ENCODE results near the gene PTPRN2. TPM values are rescaled to one million over a fixed set of nuclear protein-coding genes. Genes with fewer than 3 reads are reported as not detected.

PTPRN2 gene
- total RNA-seq, 1 experiment from 2014 or later = 2.1 TPM

- TF ChIP-seq, protein P1, sequence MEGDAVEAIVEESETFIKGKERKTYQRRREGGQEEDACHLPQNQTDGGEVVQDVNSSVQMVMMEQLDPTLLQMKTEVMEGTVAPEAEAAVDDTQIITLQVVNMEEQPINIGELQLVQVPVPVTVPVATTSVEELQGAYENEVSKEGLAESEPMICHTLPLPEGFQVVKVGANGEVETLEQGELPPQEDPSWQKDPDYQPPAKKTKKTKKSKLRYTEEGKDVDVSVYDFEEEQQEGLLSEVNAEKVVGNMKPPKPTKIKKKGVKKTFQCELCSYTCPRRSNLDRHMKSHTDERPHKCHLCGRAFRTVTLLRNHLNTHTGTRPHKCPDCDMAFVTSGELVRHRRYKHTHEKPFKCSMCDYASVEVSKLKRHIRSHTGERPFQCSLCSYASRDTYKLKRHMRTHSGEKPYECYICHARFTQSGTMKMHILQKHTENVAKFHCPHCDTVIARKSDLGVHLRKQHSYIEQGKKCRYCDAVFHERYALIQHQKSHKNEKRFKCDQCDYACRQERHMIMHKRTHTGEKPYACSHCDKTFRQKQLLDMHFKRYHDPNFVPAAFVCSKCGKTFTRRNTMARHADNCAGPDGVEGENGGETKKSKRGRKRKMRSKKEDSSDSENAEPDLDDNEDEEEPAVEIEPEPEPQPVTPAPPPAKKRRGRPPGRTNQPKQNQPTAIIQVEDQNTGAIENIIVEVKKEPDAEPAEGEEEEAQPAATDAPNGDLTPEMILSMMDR (IDR thresholded peaks at IDR 0.05 in 2 of 3, conservative IDR thresholded peaks at IDR 0.05 in 1 of 3; ENCODE audit: borderline replicate concordance in 1 of 3, insufficient read depth in 1 of 3, low read depth in 2 of 3, low read length in 2 of 3) = no peak
- TF ChIP-seq EGR1 (IDR thresholded peaks at IDR 0.05; ENCODE audit: low read depth) (no peak), CEBPB (IDR thresholded peaks at IDR 0.05; ENCODE audit: low read depth) (no peak), FOSL1 (IDR thresholded peaks at IDR 0.05; ENCODE audit: low read depth) (no peak), POLR2A (IDR thresholded peaks at IDR 0.05; ENCODE audit: borderline replicate concordance, extremely low read depth, insufficient read depth, insufficient read length) (no peak), SP1 (IDR thresholded peaks at IDR 0.05; ENCODE audit: low read depth) (no peak), RAD21 (IDR thresholded peaks at IDR 0.05; ENCODE audit: low read depth) (no peak)
- TF ChIP-seq, protein P2, sequence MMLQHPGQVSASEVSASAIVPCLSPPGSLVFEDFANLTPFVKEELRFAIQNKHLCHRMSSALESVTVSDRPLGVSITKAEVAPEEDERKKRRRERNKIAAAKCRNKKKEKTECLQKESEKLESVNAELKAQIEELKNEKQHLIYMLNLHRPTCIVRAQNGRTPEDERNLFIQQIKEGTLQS (IDR thresholded peaks at IDR 0.05) = no peak
- no peaks in the 10 kb centered on the region for H3K36me3 ChIP-seq (ENCODE audit: control insufficient read depth in 1 of 2, insufficient read depth in 2 of 2, low read length in 2 of 2)
- H3K9me2 ChIP-seq (ENCODE audit: insufficient read depth) = no peaks in the 10 kb centered on the region
- no peak overlapping the region for H2AFZ ChIP-seq (ENCODE audit: low read depth, low read length, poor library complexity, severe bottlenecking)
- no peaks in the 10 kb centered on the region for H3K79me2 ChIP-seq (ENCODE audit: insufficient read depth, low read length)
- intact Hi-C loops (cut with micrococcal nuclease) = no loop called here
- no peaks in the 10 kb centered on the region for H3K4me1 ChIP-seq (ENCODE audit: control insufficient read depth in 1 of 2, insufficient read depth in 2 of 2, low read length in 2 of 2)
- no peaks in the 10 kb centered on the region for H3K9me3 ChIP-seq (ENCODE audit: control insufficient read depth in 1 of 2, insufficient read depth in 1 of 2, low read depth in 1 of 2, low read length in 2 of 2)
- ChIA-PET CTCF (no interaction called here), POLR2A (no interaction called here), RAD21 (ENCODE audit: low non-redundant PET in 1 of 2, low total read pairs in 2 of 2, uncharacterized antibody in 2 of 2, unreplicated experiment in 2 of 2) (no interaction called here)
- H3K4me2 ChIP-seq (ENCODE audit: low read length) = no peak overlapping the region
- H3K4me3 ChIP-seq (replicated peaks in 1 of 2; ENCODE audit: low read depth in 1 of 2, low read length in 2 of 2) = no peak overlapping the region
- BruUV-seq (replicated peaks) = no TSS peak
- DNase-seq (ENCODE audit: low read depth, low spot score) (no peak), ATAC-seq (no peak)
- no peak overlapping the region for H3K9ac ChIP-seq (ENCODE audit: low read length)
- H3K27ac ChIP-seq (ENCODE audit: low read depth, low read length) = no peak overlapping the region
- no peaks in the 10 kb centered on the region for H3K27me3 ChIP-seq (ENCODE audit: insufficient read depth, low read length)
- no peaks in the 10 kb centered on the region for H4K20me1 ChIP-seq (ENCODE audit: insufficient read depth)
Measured at GRCh38 chr7:157550300-157551275, 1037.0 kb downstream of the PTPRN2 start.
